ENCODE results near the gene KIF6. TPM values are rescaled to one million over a fixed set of nuclear protein-coding genes. Genes with fewer than 3 reads are reported as not detected.
A peak's percentile ranks its signal among the peaks of the same experiment; 100 is the strongest.

KIF6 gene
- polyA plus RNA-seq, 4 donors, result 0.72 to 5.5 (median 4.1) TPM

DNA sequence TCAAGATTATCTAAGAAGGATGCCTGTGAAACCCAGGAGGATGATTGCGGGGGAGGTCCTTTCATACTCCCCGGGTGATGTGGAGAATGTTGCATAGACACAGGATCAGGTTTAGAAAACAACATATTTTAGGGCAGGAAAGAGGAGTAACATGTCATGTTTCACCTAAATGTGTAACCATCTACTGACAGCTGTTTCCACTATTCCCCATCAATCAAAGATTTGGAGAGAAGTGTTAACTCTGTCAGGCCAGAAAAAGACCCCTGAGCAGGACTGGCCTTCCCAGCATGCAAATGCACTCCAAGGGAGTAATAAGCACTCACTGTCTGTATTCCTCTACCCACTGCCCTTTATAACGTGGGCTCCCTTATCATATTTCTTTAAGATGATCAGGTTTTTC is 254.7 kb downstream of the KIF6 start:
- peak in 1 of 4 donors; percentile 41 for DNase-seq (ENCODE audit: low read depth in 4 of 4, low spot score in 3 of 4)

DNA sequence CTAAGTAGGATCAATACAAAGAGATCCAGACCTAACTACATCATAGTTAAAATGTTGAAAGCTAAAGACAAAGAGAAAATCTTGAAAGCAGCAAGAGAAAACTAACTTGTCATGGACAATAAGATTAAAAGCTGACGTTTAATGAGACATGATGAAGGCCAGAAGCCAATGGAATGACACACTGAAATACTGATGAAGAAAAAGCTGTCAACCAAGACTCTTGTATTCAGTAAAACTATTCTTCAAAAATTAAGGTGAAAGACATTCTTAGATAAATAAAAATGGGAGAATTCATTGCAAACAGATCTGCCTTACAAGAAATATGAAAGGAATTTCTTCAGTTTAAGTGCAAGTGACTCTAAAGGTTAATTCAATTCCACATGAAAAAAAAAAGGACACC is 256.8 kb downstream of the KIF6 start:
- DNase-seq (ENCODE audit: low read depth in 4 of 4, low spot score in 3 of 4), result no peak

DNA sequence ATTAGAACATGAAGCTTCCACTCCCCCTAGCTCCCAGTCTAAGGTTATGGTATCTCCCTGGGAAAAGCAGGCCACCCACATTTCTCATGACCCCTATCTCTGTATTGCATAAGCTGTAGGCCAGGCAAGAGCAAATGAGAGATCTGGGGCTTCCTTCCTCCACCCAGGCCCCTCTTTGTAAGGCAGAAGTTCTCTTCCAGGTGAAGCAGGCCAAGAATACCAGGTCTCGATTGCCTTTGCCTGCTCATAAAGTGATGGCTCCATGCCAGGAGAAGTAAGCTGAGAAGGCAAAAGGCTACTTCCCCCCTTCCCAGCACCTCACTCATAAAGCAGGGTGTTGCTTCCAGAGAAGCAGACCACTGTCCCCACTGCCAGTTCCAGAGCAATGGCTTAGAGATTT is 258.6 kb downstream of the KIF6 start:
- no peak for DNase-seq (ENCODE audit: low read depth in 4 of 4, low spot score in 3 of 4)

DNA sequence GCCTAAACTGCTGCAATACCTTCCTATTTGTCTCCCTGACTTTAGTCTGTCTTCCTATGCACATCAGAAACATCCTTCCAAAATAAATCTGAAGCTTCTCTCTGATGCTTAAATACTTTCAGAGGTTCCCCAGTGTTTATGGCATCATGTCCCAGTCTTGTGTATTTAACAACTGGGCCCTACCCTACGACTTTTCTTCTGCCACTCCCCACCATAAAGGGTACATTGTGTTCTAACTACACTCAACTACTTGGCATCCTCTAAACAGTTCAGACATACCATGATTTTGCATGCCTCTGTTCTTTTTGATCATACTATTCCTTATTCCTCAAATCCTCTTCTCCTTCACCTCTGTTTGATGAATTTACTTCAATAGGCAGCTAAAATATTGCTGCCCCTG is 259.7 kb downstream of the KIF6 start:
- DNase-seq (ENCODE audit: low read depth in 4 of 4, low spot score in 3 of 4), result no peak

DNA sequence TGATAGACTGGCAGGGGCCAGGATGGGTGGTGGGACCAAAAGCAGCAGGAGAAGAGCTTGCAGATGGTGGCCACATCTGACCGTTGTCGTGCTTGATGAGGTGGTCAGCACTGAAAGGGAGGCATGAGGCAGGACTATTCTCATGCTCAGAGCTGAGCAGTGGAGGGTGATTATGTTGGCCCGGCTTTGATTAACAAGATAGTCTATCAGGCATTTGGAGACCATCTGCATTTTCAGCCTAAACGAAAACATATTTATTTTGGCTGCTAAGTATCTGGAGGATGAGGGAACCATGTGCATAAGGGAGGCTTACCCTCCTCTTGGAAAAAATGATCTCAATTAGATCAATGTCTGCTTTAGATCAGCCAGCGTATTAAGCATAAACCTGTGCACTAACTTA is 261.1 kb downstream of the KIF6 start:
- no peak for DNase-seq (ENCODE audit: low read depth in 4 of 4, low spot score in 3 of 4)

DNA sequence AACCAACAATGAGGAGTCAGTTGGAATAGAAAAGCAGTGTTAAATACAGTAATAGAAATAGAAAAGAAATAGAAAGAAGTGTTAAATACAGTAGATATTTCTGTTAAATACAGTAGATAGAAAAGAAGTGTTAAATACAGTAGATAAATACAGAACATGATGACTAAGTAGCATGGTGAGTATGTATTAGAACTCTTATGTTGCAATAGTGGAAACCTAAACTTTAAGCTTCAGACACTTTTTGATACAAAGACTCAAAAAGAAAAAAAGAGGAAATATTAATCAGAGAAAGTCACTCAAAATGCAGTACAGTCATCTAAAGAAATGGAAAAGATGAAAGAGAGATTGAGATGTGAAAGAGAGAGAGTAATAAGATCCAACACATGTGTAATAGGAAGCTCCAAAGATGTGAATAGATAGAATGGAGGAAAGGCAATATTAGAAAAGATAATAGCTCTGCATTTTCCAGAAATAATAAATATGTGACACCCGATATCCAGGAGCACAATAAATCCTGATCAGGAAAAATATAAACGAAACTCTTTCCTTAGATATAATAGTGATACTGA is 271.2 kb downstream of the KIF6 start:
- no peak for DNase-seq (ENCODE audit: low read depth in 4 of 4, low spot score in 3 of 4)

DNA sequence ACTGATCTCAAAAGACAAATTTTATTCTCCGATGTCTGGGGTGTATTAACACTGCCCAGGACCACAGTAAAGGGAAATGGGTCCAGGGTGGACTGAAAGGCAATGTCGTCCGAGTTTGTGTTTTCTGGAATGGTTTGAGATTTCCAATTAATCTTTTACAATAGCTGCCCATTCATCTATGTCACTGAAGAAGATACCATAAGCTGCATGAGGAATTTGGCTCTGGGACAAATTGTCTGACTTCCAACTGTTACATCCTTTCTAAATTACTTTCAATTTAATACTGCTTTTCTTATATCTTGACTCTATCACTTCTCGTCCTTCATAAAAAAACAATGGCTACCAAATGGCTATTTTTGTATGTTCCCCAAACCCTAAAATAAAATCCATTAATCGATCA is 272.0 kb downstream of the KIF6 start:
- DNase-seq (ENCODE audit: low read depth in 4 of 4, low spot score in 3 of 4), result no peak

DNA sequence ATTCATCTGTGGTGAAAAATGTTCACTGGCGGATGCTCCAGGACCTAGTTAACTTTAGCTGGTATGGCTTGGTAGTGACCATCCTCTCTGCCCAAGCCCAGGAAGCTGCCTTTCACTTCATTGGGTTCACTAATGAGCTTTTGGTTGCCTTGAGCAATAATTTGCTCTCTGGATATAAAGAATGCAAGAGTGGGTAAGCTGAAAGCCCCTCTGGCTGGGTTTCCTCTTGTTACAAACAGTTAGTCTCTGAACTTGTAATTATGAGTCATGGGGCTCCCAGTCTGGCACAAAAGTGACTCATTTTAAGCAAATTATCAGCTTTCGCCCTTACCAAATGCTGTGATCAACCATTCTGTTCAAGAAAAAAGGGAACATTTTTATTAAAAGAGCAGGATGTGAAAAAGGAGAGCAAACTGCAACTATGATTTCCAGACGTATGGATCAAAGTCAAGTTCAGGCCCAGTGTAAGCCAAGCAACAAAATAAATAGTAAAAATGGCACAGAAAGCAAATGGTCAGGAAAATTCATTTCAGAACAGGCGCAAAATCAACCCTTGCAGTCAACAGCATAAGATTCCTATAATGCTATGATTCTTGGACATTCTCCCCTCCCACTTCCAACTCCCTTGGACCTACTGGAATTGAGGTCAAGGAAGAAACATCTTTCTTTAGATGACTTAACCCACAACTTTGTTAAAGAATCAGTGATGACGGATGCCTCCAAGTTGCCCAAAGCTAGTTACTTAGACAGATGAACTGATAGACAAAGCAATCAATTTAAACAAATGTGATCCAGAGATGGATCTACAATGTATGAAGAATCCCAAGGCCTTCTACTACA is 272.7 kb downstream of the KIF6 start:
- DNase-seq (ENCODE audit: low read depth in 4 of 4, low spot score in 3 of 4), result no peak

DNA sequence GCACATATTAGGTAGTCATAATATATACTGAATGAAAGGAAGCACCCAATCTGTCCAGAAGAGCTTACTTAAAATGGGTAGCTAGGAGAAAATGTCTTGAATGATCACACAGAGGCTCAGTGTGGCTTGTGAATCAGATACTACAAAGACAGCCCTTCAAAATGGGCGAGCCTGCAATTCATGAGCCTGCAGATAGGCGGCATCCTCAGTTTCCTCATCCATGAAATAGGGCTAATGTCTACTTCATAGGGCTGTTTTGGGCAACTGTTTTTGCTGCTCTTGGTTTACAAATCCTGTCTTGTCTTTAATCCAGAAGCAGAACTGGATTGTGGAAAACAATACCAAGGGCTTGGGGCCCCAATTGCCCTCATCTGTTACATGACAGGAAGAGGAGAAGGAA is 273.4 kb downstream of the KIF6 start:
- no peak for DNase-seq (ENCODE audit: low read depth in 4 of 4, low spot score in 3 of 4)

DNA sequence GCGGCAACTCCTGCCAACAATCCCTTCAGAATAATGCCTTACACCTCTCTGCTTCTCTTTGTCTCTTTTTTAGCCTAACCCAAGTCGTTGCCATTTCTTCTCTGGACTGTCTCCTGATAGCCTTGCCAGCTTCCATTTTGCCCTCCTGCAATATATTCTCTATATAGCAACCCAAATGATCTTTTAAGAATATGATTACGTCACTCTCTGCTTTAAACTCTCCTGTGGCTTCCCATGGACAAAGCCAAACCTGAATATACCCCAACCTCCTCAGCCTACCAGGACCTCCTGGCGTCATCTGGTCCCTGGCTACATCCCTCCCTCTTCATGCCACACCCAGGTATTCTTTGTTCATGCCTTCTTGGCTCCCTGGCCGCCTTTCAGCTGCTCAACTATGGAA is 276.2 kb downstream of the KIF6 start:
- no peak for DNase-seq (ENCODE audit: low read depth in 4 of 4, low spot score in 3 of 4)

DNA sequence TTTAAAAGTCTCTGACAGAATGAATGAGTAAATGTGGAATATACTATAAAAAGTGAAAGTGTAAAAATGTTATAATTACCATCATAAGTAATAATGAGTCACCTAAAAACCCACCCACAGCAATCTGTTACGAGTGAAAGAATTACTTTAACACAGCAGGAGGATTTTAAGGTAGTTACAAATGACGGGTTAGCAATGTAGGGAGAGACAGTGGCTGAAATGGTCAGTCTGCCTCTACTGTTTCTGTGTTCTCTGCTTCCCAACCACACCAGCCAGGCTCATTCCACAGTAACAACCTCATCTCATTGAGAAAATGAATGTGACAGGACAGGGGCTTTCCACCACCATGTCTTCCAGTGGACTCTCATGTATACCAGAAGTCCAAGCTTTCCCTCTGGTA is 278.3 kb downstream of the KIF6 start:
- no peak for DNase-seq (ENCODE audit: low read depth in 4 of 4, low spot score in 3 of 4)

DNA sequence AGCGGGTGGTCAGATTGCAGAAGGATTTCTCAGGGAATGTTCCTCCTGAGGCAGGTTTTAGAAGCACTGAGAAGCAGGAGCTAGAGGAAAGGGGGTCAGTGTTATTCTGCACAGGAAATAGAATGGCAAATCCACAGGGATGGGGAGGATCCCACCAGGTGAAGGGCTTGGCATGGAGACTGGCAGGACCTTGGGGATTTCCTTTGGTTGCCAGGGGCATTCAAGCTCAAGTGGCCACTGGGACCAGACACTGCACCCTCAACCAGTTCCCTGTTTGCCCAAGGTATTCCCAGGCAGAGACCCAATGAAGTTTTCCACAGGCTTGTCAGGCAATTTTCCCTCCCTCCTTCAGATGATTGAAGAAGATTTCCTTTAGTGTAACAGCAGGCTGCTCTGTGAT is 279.5 kb downstream of the KIF6 start:
- DNase-seq (ENCODE audit: low read depth in 4 of 4, low spot score in 3 of 4), result no peak

DNA sequence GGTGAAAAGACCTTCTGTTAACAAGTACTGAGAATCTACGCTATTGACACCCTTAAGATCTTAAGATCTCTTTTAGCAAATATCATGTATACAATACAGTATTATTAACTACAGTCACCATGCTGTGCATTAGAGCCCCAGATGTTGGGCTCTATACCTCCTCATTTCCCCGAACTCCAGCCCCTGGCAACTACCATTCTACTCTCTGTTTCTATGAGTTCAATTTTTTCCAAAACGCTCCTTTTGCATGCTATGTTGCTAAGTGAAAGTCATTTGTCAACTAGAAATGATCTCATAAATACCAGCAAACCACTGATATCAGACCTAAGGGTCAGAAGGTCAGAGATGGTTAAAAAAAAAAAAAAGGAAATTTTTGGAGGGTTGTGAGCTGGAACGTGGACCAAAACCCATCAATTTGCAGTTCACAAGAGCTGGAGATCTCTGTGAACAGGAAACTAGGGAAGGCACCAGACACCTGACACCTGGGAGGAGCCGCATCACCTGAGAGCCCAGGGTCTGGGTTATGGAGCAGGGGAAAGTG is 280.7 kb downstream of the KIF6 start:
- no peak for DNase-seq (ENCODE audit: low read depth in 4 of 4, low spot score in 3 of 4)

DNA sequence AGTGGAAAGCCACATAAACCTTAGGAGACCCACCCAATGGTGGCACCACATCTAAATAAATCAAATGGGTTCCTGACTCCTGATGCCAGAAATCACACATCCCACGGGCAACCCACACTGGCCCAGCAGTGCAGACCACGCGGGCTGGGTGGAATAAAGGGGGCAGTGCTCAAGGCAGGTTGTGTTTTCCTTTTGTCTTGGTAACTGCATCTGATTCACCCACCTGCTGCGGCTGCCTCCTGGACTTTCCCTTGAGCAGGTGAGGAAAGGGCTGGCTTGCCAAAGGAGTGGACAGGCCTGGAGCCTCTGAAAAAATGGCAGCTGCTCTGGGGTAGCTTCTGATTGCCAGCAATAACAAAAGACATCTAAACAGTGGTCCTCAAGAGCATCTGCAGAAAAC is 283.2 kb downstream of the KIF6 start:
- DNase-seq (ENCODE audit: low read depth in 4 of 4, low spot score in 3 of 4), result no peak

DNA sequence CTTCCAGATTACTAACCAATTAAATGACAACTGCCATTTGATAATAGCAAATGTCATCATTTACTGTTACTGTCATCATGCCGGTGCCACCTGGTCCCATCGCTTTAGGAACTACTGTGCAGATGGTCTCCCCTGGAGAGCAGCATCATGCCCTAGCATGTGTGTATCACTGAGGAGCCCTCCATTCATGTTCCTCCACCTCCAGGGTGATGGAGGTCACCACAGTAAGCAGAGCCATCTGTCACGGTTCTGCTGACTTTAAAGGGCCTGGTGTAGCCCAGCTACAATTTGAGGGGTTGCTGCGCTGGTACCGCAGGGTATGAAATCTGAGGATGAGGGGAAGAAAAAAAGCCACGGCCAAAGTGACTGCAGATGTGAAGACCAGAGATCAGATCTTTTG is 283.9 kb downstream of the KIF6 start:
- DNase-seq (ENCODE audit: low read depth in 4 of 4, low spot score in 3 of 4), result no peak

DNA sequence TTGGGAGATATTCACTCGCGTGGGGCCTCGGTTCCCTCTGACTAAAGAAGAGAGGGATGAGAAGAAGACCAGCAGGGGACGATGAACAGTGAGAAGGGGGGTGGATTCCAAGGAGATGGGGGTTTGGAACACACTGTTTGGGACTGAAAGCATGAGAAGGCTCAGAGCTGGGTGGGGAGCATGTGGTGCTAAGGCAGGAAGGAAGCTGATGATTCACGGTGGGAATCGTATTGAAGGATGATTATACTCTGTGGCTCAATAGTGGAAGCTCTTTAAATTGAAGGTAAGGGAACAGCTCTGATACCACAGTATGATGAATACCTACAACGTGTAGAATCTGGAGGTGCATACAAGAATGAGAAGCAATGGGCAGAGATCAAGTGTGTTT is 285.2 kb downstream of the KIF6 start:
- no peak for DNase-seq (ENCODE audit: low read depth in 4 of 4, low spot score in 3 of 4)

DNA sequence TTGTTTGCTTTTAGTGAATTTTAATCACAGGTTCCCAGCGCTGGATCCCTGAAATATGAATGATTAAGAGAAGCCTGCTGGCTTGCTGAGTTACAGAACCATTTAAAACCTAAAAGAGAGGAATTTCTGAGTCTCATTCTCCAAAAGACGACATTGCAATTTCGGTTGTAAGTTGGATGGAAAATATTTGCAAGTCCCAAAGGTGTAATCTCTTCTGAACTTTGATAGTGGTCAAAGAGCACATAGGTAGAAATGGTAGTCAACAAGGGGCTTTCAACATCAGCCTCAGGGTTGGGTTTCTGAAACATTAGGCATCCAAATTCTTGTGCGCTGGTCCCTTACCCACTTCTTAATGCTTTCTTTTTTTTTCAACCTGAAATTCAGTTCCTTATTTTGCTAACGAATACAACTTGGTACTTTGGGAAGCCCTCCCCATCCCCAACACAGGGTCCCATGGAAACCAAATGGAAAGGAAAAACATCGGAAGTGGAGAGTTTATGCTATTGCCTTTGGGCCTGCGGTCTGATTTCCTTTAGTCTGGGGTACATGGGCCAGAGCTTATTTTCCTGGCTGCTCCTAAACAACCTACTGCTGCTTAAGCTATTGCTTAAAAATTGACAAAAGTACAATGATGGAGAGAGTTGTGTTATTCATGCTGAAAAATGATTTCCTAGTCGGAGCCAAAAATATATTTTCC is 285.7 kb downstream of the KIF6 start:
- no peak for DNase-seq (ENCODE audit: low read depth in 4 of 4, low spot score in 3 of 4)

DNA sequence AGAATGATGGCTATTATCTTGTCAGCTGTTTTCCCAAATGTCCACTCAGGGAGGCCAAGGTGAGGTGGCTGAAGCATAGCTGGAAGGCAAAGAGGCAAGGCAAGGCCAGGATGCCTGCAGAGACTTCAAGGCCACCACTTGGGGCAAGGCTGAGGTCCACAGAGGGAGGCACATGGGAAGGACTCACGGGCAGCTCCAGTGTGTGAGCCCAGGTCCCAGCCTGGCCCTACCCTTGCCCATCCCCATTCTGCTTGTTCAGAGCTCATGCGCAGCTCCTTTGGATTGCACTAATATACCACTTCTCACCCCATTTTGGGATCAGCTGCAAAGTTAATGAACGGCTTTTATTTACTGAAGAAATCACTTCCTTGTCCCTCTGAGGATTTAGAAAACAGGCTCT is 291.6 kb downstream of the KIF6 start:
- no peak for DNase-seq (ENCODE audit: low read depth in 4 of 4, low spot score in 3 of 4)

DNA sequence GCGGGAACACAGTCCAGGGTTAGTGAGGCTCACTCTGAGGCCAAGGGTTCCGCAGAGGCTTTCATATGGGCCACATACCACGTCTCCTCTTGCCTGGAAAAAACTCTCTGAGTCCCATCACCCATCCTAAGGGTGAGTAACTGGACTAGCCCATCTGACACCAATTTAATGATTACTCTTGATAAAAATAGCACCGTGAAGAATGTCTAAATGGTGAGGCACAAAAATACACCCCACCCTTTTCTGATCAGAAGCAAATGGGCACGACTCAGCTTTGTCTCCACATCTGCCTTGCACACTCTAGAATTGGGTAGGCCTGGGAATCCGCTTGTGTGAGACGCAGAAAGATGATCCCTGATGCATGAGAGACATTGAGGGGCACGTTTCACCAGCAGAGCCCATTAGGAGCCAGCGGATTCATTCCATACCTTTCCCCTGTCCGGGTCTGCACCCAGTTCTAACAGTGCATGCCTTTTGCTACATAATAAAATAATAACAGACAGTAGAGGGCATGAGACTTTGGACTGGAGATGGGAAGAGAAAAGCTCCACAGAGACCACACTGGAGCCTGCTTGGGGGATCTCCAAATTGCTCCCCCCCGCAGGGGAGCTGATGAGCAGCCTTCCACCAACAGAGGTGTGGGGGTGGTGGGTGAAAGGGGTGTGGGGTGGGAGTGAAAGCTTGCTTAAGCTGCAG is 292.7 kb downstream of the KIF6 start:
- DNase-seq (ENCODE audit: low read depth in 4 of 4, low spot score in 3 of 4), result no peak

DNA sequence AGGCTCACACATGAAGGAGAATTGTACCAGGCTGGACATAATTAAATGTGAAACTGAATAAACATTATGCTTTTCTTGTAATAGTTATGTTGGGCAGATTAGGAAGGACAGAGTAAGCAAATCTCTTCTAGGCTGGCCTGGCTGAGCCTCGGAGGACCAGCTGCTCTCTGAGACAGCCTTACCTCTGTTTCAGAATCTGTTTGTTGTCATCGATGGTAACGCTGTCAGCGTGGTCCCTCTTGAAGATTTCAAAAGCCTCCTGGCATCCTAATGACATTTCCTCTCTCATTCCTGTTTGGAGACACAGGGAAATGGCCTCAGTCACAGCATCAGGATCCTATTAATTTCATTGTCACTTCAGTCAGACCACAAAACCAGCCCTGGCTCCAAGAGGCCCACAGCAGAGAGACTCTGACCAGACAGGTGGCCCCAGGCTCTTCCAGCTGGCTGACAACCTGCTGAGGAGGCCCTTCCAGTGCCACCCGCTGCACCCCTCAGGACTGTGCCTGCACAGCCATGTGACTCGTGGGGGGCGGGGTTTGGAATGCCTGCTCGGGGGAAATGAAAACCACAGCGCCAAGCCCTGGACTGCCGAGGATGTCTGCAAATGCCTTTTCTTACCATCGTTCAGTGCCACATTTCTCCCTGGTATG is 294.2 kb downstream of the KIF6 start:
- no peak for DNase-seq (ENCODE audit: low read depth in 4 of 4, low spot score in 3 of 4)

DNA sequence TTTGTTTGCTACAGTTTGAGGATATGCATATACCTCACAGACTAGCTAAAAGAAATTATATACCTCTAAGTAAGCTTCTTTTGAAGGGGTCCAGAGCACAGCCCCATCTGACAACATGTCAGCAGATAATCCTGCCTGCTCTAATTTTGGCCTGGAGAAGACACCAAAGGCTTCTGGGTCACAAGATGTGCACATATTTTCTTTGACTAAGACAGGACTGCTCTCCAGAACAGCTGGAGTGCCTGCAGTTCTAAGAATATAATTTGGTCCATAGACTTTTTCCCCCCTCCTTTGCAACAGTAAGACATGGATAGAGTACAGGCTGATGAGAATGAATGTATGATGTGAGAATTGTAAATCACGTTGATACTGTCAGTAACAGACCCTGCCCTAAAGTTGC is 294.8 kb downstream of the KIF6 start:
- no peak for DNase-seq (ENCODE audit: low read depth in 4 of 4, low spot score in 3 of 4)

All from left renal pelvis (tissue), 4 donors.